AG09319 (cell line): ENCODE data around the gene LPAR4.

Experiments
- DNase-seq: peaks from one replicate; pipeline ENCODE4 v3.0.0-alpha.2; 2010; ENCODE audit warnings: low read depth; ENCODE audit errors: extremely low read depth
- TF ChIP-seq, protein P1 (sequence below): IDR thresholded peaks from 2 replicates; pipeline ENCODE4 v1.5.1; 2011; ENCODE audit warnings: low read depth, mild to moderate bottlenecking, inconsistent platforms, low read length, moderate library complexity

Gene LPAR4, protein sequence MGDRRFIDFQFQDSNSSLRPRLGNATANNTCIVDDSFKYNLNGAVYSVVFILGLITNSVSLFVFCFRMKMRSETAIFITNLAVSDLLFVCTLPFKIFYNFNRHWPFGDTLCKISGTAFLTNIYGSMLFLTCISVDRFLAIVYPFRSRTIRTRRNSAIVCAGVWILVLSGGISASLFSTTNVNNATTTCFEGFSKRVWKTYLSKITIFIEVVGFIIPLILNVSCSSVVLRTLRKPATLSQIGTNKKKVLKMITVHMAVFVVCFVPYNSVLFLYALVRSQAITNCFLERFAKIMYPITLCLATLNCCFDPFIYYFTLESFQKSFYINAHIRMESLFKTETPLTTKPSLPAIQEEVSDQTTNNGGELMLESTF

DNA sequence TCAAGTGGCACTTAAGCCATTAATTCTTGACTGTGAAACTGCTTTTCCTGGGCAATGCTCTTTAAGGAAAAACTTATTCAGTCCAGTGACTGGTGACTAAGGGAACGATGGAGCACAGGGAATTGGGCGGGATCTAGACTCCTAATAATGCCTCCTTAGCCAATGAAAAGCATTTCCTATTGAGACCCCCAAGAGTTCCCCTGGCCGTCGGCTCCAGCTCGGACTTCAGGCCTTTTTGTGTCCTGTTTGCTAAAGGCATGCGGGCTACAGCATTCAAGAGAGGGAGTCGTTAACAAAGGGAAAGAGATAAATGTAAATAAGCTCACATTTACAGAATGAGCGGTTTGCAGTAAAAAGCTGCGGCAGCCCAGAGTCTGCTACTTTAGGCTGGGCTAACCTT, at the start of gene LPAR4:
LPAR4 (plus strand) TSS at position 232 of the 400 bp plus-strand sequence. CDS start 7,150 bp downstream, outside the sequence.
- TF ChIP-seq, protein P1, sequence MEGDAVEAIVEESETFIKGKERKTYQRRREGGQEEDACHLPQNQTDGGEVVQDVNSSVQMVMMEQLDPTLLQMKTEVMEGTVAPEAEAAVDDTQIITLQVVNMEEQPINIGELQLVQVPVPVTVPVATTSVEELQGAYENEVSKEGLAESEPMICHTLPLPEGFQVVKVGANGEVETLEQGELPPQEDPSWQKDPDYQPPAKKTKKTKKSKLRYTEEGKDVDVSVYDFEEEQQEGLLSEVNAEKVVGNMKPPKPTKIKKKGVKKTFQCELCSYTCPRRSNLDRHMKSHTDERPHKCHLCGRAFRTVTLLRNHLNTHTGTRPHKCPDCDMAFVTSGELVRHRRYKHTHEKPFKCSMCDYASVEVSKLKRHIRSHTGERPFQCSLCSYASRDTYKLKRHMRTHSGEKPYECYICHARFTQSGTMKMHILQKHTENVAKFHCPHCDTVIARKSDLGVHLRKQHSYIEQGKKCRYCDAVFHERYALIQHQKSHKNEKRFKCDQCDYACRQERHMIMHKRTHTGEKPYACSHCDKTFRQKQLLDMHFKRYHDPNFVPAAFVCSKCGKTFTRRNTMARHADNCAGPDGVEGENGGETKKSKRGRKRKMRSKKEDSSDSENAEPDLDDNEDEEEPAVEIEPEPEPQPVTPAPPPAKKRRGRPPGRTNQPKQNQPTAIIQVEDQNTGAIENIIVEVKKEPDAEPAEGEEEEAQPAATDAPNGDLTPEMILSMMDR = no peak
- no peak for DNase-seq

DNA sequence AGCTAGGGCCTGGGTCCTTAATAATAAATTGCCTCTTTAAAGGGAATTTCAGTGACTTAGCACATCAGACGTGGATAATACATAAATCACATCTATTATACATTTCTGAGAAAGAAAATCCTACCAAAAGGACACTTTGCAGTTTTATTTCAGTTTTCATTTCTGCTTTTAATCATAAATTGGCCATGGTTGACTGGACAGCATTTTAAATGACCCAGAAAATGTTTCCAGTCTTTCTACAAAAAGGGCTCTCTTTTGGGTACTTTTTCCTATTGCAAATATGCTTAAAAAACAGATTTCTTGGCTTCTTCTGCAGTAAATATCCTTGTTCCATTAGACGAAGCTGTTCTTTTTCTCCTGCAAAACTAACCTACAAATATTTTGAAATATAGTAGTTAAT, 41.4 kb upstream of the LPAR4 start:
- no peak for DNase-seq
- TF ChIP-seq, protein P1 = no peak

DNA sequence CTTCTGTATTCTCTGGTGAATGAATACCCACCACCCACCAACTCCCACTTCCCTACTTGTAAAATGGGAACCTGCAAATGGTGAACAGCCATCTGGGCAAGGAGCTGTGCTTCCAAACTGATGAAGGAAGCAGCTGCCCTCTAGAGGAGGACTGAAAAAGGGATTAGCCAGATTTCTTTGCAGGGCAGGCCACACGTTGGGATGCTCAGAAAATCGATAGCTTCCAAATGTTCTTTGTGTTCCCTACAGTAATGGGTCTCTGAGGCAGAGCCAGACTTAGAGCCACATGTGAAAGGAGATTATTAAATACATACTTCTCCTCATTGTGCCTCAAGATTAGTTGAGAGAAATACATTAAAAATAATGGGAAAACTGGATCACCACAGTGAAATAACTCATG, 39.3 kb upstream of the LPAR4 start:
- TF ChIP-seq, protein P1 = peak; percentile 52
- no peak for DNase-seq

DNA sequence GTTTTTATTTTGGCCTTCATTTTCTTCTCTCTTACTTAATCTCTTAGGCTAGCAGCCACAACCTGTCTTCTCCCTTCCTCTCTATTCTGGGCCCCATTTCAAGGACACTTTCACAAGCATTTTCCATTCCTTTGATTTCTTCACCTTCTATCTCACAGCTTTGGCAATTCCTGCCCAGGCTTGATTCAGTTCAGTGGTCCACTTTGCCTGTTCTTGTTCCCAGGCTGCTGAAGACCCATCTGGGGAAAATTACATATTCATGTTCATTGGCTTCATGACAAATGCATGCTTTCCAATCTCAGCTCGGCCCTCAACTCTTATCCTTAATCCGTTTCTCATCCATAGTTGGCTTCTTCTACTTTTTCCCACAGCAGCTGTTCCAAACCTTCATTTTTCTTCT, 38.7 kb upstream of the LPAR4 start:
- TF ChIP-seq, protein P1 = no peak
- peak; percentile 53 for DNase-seq

DNA sequence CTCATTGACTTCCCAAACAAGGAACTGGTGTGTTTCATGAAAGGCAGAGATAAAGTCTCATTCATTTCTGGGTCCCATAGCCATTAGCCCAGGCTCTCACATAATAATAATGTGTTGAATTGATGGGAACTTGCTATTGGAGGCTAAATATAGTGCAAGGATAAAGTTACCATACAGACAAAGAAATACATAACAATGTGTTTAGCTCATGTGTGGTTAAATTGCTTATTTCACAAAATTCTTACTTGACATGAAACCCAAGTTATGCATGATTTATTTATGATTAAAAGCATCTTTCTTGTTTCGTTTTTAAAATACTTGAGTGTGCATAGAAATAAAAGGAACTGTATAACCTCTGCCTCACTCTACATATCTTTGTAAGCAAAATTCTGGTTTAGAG, 37.3 kb upstream of the LPAR4 start:
- peak; percentile 37 for DNase-seq
- TF ChIP-seq, protein P1 = no peak

DNA sequence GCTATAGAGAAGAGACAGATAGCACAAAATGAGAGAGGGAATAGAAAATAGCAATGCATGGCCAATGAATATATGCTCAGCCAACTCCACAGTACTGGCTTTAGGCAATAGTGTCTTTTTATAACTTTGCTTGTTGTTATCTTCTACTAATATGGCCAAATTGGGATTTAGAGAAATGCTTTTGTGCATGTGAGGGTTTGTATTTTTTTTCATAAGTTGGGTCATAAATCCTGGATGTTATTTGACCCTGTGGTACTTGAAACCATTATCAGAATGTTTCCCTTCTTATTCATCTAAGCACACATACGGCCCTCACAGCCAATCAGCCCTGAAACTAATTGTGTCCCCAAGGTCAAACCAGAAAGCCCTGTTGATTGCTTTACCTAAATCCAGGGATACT, 35.2 kb upstream of the LPAR4 start:
- TF ChIP-seq, protein P1 = no peak
- DNase-seq = peak; percentile 15

DNA sequence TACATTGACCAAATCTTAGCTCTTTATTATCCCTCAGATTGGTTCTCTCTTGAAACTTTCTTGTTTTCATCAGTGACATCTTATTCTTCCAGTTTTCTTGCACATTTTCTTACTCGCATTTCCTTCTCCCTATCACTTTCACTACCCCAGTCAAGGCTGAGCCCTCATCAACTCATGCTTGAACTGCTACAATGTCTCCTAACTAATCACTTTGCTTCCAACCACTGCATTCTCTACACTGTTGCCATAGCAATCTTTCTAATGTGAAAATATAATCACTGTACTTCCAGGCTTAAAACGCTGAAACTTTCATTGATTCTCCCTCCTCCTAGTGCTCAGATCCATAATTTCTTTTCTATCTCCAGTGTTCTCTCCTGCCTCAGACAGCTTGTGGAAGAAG, 22.2 kb upstream of the LPAR4 start:
- no peak for DNase-seq
- TF ChIP-seq, protein P1 = no peak
